ENCODE measurements around the gene CCR5.

The CCR5 gene

DNA sequence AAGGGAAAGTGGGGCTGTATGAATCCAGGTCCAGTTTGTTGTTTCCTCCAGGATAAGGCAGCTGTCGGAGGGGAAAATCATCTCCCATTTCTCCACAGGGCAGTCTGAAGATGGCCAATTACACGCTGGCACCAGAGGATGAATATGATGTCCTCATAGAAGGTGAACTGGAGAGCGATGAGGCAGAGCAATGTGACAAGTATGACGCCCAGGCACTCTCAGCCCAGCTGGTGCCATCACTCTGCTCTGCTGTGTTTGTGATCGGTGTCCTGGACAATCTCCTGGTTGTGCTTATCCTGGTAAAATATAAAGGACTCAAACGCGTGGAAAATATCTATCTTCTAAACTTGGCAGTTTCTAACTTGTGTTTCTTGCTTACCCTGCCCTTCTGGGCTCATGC is 37.2 kb downstream of the CCR5 start:
- no peak for DNase-seq (ENCODE audit: low read depth in 2 of 2)

DNA sequence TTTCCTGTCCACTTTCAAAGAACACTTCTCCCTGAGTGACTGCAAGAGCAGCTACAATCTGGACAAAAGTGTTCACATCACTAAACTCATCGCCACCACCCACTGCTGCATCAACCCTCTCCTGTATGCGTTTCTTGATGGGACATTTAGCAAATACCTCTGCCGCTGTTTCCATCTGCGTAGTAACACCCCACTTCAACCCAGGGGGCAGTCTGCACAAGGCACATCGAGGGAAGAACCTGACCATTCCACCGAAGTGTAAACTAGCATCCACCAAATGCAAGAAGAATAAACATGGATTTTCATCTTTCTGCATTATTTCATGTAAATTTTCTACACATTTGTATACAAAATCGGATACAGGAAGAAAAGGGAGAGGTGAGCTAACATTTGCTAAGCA is 38.1 kb downstream of the CCR5 start:
- no peak for DNase-seq (ENCODE audit: low read depth in 2 of 2)

DNA sequence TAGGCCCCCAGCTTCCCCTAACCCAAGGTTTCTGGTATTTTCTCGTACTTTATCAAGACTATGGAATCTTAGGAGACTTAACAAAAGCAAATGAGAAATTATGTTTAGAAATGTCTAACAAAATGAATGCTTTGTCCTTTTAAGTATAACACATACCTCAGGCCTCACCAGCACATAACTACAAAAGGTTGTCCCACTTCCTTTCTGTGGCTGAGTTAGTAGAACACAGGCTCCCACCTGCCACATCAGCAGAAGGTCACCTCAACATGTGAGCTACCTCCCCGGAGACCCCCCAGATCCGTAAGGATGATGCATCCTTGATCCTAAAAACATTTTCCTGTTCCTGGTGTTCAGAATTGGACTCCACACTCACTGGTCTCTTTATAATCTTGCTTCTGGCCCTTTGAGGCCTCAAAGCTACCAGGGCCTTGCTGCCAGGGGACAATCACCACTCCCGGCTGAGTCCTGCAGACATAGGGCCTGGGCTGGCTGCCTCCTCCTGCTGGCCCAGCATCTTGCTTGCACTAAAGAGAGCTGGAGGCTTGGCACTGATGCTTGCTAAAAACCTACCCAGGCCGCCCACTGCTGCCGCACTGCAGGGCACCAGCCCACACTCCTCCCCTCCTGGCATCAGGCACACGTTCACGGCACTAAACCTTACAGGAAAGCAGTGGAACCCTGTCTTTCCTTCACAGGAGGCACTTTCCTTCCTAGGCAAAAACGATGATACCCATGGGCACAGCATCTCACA is 39.2 kb downstream of the CCR5 start:
- DNase-seq (ENCODE audit: low read depth in 2 of 2) = no peak

DNA sequence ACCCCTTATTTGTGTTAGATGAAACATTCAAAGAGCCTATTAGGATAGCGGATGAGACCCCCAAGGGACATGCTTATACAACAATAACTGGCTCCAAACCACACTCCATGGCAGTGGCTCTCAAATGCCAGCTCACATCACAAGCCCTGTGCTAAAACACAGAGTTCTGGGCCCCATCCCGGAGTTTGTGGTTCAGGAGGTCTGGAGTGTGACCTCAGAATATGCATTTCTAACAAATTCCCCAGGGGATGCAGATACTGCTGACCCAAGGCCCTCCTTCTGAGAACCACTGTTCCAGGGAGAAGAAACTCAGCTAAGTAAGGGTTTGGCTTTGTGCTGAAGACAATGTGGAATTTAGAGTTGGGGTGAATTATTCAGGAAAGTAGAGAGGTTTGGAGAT is 39.9 kb downstream of the CCR5 start:
- no peak for DNase-seq (ENCODE audit: low read depth in 2 of 2)

DNA sequence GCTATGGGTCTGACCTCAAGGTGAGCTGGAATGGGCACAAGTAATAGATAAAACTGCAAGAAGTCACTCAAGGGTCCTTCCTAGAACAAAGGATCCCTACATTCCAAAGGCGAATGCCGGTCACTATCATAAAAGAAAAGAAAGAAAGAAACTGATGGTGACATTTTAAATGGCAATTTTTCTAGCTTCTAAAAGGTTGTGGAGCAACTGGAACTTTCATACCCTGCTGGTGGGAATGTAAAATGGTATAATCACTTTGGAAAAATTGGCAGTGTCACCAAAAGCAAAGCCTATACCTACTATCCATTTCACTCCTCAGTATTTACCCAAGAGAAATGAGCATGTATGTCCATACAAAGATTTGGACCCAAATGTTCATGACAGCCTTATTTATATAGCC is 40.5 kb downstream of the CCR5 start:
- no peak for DNase-seq (ENCODE audit: low read depth in 2 of 2)

DNA sequence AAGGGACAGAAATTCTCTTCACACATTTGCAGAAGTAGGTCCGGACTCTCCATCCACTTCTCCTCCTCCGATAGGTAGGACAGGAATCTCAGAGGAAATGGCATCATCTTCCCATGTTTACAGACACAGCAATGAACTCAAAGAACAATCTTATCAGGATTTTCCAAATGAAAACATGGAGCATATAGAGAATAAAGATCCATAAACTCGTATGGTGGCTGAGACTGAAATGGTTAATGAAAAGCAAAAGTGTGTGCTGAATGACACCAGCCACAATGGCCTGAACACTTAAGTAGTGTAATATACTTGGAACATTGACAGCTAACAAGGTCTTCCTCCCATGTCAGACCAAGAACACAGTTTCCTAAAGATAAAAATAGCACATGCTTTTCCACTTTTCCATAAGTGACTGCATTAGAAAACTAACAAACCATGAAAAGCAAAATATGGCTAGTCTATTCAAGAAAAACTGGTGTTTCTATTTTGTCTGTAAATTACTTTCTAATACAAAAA is 42.1 kb downstream of the CCR5 start:
- no peak for DNase-seq (ENCODE audit: low read depth in 2 of 2)

DNA sequence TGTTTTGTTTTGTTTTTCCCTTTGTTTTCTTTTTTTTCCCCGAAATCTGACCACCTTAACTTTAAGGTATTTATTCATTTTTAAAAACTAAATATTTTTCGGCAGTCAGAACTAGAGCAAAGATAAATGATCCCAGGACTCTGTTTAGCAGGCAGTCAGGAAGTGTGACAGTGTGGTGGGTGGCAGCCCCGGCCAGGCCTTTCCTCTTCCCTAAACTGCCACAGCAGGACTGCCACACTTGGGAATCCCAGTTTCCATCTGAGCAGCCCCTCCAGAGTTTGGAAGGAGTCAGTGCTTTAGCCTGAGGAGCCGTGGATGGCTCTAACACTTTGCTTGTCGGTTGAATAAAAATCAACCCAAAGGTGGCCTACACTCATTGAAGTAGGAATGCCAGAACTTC is 43.2 kb downstream of the CCR5 start:
- no peak for DNase-seq (ENCODE audit: low read depth in 2 of 2)

DNA sequence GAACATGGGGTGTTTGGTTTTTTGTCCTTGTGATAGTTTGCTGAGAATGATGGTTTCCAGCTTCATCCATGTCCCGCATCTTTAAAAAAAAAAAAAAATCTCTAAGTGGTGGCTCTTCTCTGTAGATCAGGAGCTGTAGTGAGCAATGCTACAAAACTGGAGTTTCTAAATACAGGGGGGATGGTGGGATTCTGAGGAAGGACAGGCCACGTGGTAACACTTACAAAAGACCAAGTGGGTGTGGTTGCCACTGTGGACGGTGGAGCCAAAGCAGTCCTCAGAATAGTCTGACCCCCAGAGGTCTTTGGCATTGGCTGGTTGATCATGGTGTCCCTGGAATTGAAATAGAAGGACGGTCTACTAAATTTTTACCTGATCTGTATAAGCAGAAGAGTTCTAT is 44.0 kb downstream of the CCR5 start:
- no peak for DNase-seq (ENCODE audit: low read depth in 2 of 2)

DNA sequence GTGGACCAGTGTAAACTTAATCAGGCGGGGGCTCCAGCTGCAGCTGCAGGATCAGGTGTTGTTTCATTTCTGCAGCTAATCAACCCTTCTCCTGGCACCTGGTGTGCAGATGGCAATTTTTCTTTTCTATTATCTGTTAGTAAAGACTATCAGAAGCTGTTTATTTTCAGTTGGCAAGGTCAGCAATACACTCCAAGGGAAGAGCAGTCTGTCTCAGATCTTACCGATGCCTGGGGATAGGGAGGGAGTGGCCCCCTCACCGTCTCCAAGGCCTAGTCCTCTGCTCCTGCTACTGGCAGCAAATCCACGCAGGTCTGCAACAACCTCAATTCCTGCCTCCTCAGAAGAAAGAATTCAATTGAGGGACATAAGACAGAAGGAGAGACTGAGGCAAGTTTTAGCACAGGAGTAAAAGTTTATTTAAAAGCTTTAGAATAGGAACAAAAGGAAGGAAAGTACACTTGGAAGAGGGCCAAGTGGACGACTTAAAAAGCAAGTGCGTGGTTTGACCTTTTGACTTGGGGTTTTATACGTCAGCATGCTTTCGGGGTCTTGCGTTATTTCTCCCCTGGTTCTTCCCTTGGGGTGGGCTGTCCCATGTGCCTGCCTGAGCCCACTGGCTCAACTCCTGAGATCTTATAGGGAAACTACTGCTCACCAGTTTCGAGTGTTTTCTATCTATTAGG is 45.5 kb downstream of the CCR5 start:
- no peak for DNase-seq (ENCODE audit: low read depth in 2 of 2)

DNA sequence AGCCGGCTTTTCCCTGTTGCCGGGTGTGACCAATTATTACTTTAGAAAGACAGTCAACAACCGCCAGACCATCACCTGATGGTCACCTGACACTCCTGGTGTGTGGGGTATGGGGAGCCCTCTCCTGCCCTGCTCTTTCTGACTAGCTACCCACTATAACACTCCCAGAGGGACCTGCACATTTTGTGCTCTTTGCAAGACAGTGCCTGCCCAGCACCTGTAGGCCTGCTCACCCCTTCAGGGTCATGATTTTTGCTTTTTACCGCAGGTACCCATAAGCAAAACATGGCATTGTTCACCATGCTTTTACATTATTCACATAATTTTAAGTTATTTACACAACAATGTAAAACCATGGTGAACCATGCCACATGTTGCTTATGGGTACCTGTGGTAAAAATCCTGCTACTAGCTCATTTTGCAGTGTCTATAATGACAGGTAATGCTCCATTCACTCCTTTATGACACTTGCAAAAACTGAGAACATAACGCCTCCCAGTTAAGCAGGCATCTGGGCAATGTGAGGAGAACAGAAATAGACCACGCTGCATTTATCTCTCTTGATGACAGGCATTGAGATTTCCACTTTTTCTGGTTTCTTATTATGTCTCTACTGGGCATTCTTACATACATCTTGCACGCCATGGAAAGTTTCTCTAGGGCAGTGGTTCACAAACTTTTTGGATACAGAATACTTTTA is 46.2 kb downstream of the CCR5 start:
- no peak for DNase-seq (ENCODE audit: low read depth in 2 of 2)

DNA sequence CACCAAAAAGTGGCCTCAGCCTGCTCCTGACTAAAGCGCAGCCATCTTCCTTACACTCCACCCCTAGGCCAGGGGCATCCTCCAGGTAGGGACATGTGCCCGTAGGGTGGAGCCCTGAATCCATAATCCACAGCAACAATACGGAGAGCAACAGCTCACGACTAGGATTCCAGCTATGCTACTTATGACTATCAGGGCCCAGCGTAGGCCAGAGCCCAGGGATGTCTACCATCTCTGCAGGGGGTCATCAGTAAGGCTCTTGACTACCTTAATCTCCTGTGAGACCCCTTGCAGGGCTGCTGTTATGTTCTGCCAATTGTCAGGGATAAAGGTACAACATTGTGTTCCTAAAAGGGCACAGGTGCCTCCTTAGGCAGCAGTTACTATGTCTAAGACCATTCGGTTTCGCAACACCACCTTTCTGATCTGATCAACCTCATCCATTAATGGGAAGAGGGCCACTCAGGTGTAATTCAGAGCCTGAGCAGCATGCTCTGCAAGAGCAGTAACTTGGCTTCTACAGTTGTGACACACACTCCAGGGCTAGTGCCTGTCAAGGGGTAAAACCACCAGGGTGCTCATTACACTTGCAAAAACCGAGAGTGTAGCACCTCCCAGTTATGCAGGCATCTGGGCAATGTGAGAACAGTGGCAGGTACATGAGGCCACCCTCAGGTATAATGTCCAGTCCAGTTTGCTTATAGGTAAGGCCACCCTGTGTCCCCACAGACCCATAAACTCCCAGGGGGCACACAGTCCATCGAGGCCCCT is 47.3 kb downstream of the CCR5 start:
- DNase-seq (ENCODE audit: low read depth in 2 of 2) = no peak

DNA sequence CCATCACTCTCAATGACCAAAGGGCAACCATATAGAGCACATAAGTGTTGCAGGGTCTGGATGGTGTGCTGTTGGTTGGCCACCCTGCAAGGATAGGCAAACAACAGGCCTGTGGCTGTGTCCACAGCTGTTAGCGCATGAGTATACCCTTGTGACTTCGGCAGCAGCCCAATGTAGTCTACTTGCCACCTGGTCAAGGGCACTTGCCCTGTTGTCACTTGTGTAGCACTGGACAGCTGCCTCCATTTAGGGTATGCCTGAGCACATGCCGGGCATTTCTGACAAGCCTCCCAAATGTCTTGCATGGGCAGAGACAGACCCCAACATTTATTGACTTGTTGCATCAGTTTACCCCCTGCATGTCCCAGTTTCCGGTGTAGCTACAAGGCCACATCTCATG is 49.1 kb downstream of the CCR5 start:
- DNase-seq (ENCODE audit: low read depth in 2 of 2) = no peak

DNA sequence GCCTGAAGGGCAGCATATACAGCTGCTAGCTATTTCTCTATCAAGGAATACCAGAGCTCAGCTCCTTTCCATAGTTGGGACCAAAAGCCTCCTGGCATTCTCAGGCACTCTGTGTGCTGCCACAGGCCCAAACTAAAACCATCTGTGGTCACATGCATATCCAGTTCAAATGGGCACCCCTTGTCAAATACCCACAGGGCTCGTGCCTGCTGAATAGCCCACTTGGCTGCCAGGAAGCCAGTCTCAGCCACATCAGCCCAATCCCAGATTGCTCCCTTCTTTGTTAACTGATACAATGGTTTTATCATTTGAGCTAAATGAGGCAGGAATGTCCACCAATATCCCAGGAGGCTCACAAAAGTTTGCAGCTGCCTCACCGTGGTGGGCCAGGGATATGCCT is 50.2 kb downstream of the CCR5 start:
- no peak for DNase-seq (ENCODE audit: low read depth in 2 of 2)

DNA sequence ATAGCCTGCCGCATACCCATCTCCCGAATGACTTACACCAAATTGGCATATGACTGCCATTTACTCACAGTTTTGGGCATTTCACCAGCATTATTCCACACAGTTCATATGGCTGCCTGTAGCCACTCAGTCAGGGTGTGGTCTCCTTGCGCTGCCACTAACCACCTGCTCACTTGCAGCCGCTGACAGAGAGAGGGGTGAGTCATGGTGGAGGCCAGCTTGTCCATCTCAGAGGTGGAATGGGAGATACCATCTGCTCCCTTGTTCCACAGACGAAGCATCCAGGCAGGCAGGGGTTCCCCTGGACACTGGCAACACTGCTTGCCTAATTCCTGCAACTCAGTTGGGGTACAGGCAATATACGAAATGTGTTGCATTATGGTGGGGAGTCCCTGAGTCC is 51.9 kb downstream of the CCR5 start:
- DNase-seq (ENCODE audit: low read depth in 2 of 2) = no peak

DNA sequence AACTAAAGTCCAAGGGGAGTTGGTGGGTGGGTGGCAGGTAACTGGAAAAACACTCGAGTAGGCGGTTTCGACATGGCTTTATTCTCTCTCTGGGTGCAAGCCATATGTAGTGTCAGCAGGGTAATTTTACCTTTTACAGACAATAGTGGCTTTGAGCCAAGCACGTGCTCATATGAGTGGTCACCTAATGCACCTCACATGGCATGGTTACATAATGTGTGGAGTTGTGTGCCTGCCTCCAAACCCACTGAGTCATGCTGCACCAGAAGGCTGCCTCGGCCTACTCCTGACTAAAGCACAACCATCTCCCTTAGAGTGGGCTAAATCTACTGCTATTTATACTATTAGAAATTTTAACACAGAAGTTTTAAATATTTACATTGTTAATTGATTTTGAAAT is 52.8 kb downstream of the CCR5 start:
- no peak for DNase-seq (ENCODE audit: low read depth in 2 of 2)
